A549 (cell line): ENCODE data around the gene ITIH5. TPM values are rescaled to one million over a fixed set of nuclear protein-coding genes. Genes with fewer than 3 reads are reported as not detected.

ENCODE experiments used
- ATAC-seq, 2 experiments: fragments of 200-7000 bp in 1 of 2; fragments of >200 bp in 1 of 2; cut with Nextera tagmentation in 1 of 2; cut with Tn5 transposase in 1 of 2; 3 replicates each; pipeline versions ENCODE4 v1.8.0 to v1.9.1; 2018 to 2020; ENCODE audit warnings: mild to moderate bottlenecking in 1 of 2, moderate library complexity in 1 of 2
- CTCF ChIA-PET: fragments of 300-600 bp; sonication (Branson Sonifier 250); formaldehyde crosslinking; extraction: SDS; loops from one replicate; lab custom pipeline; 2021; ENCODE audit warnings: antibody characterized with exemption, inconsistent platforms; lab: Yijun Ruan, JAX
- POLR2A ChIA-PET: fragments of 350-600 bp; formaldehyde crosslinking; extraction: SDS; loops from one replicate; lab custom pipeline; 2021; ENCODE audit warnings: antibody characterized with exemption, inconsistent platforms; lab: Yijun Ruan, JAX
- DNase-seq, 2 experiments: peaks; one replicate each; pipeline versions ENCODE4 v3.0.0 to v3.0.0-alpha.2; 2011 to 2016; ENCODE audit warnings: low read depth in 1 of 2, low spot score in 1 of 2
- FAIRE-seq: peaks from 2 replicates; lab custom pipeline; 2011; peaks lifted over from hg19 to GRCh38; lab: Jason Lieb, UNC
- H3K27ac ChIP-seq, 2 experiments: fragments of >200 bp; sonication (Bioruptor Twin); formaldehyde crosslinking; 3 replicates each; pipeline ENCODE4 v1.5.1; 2016 to 2017
- H3K4me1 ChIP-seq: fragments of >200 bp; sonication (Bioruptor Twin); formaldehyde crosslinking; 3 replicates; pipeline ENCODE4 v1.6.1; 2016
- H3K4me2 ChIP-seq: fragments of >200 bp; sonication (Bioruptor Twin); formaldehyde crosslinking; 3 replicates; pipeline ENCODE4 v1.6.1; 2016
- H3K4me3 ChIP-seq: fragments of >200 bp; sonication (Bioruptor Twin); formaldehyde crosslinking; 3 replicates; pipeline ENCODE4 v1.5.1; 2016
- H3K9me3 ChIP-seq: fragments of >200 bp; sonication (Bioruptor Twin); formaldehyde crosslinking; 3 replicates; pipeline ENCODE4 v1.6.1; 2016
- CBX8 ChIP-seq: fragments of 200-600 bp; sonication (generic); IDR thresholded peaks from 2 replicates; pipeline ENCODE4 v1.6.1; 2016
- CHD2 ChIP-seq: fragments of 150-350 bp; IDR thresholded peaks from 2 replicates; pipeline ENCODE4 v1.6.1; 2014; ENCODE audit warnings: low read length; ENCODE audit not compliant: partially characterized antibody
- FOSB ChIP-seq: fragments of 250-450 bp; sonication (Bioruptor Pico); IDR thresholded peaks from 2 replicates; pipeline ENCODE4 v1.5.0; 2020; ENCODE audit warnings: mild to moderate bottlenecking, moderate library complexity
- FOSL2 ChIP-seq, 2 experiments: fragments of 450-650 bp in 1 of 2; fragments of >200 bp in 1 of 2; sonication (Bioruptor Twin) in 1 of 2; formaldehyde crosslinking; IDR thresholded peaks; 2 replicates each; pipeline versions ENCODE4 v1.5.0 to v1.6.1; 2016 to 2020; ENCODE audit warnings: mild to moderate bottlenecking in 1 of 2, moderate library complexity in 1 of 2
- GATA3 ChIP-seq: IDR thresholded peaks from 2 replicates; pipeline ENCODE4 v1.6.1; 2012; ENCODE audit warnings: borderline replicate concordance
- HES2 ChIP-seq: fragments of >200 bp; sonication (Bioruptor Twin); formaldehyde crosslinking; IDR thresholded peaks from 2 replicates; pipeline ENCODE4 v1.6.1; 2016
- HOXA7 ChIP-seq: fragments of 250-450 bp; sonication (Bioruptor Pico); IDR thresholded peaks from 2 replicates; pipeline ENCODE4 v1.5.0; 2020; ENCODE audit warnings: mild to moderate bottlenecking, moderate library complexity
- HOXB5 ChIP-seq: fragments of 250-450 bp; sonication (Bioruptor Pico); IDR thresholded peaks from 2 replicates; pipeline ENCODE4 v1.5.0; 2020; ENCODE audit warnings: mild to moderate bottlenecking, moderate library complexity
- KDM1A ChIP-seq: fragments of 200-600 bp; sonication (generic); IDR thresholded peaks from 2 replicates; pipeline ENCODE4 v1.6.1; 2016; ENCODE audit warnings: low read depth, mild to moderate bottlenecking
- NR3C1 ChIP-seq: fragments of >200 bp; sonication (Bioruptor Twin); formaldehyde crosslinking; IDR thresholded peaks from 3 replicates; pipeline ENCODE4 v1.6.1; 2017
- RARB ChIP-seq: fragments of 250-450 bp; sonication (Bioruptor Pico); IDR thresholded peaks from 2 replicates; pipeline ENCODE4 v1.8.0; 2021; ENCODE audit warnings: mild to moderate bottlenecking, moderate library complexity
- RNF2 ChIP-seq: fragments of 200-600 bp; sonication (generic); IDR thresholded peaks from 2 replicates; pipeline ENCODE4 v1.6.1; 2016; ENCODE audit warnings: low read depth, mild to moderate bottlenecking, antibody characterized with exemption, moderate library complexity, borderline replicate concordance
- ZC3H11A ChIP-seq: fragments of 450-650 bp; IDR thresholded peaks from 2 replicates; pipeline ENCODE4 v1.6.1; 2014; ENCODE audit warnings: antibody characterized with exemption, mild to moderate bottlenecking
- ZFP36 ChIP-seq: fragments of 450-650 bp; IDR thresholded peaks from 2 replicates; pipeline ENCODE4 v1.6.1; 2014; ENCODE audit warnings: borderline replicate concordance; ENCODE audit not compliant: partially characterized antibody
- WGBS: methylation state at CpG from one replicate; pipeline ENCODE4 v1.1.6; 2017; ENCODE audit errors: missing lambda C conversion rate; 5-methylcytosine and 5-hydroxymethylcytosine counted together
- polyA plus RNA-seq, 4 experiments: library from polyadenylated mRNA; depleted of rRNA in 3 of 4; stranded (reverse); fragments of >200 nt; fragmentation: RNase III in 1 of 4; extraction: RNeasy Plus Mini Kit Qiagen cat#74134 plus additional on column Dnase treatment in 1 of 4; gene quantifications; 2 replicates in 3 of 4; 3 replicates in 1 of 4; pipeline ENCODE4 v1.2.3, GENCODE V29; 2011 to 2017
- TF ChIP-seq, protein P1 (sequence below): IDR thresholded peaks from 2 replicates; pipeline ENCODE4 v1.6.1; 2012
- TF ChIP-seq, protein P2 (sequence below): fragments of 250-450 bp; sonication (Bioruptor Pico); IDR thresholded peaks from 2 replicates; pipeline ENCODE4 v1.5.0; 2021; ENCODE audit warnings: mild to moderate bottlenecking, moderate library complexity, borderline replicate concordance
- TF ChIP-seq, protein P3 (sequence below): IDR thresholded peaks from 2 replicates; pipeline ENCODE4 v1.6.1; 2012; ENCODE audit warnings: low read depth, borderline replicate concordance
- TF ChIP-seq, protein P4 (sequence below): IDR thresholded peaks from 2 replicates; pipeline ENCODE4 v1.6.1; 2012
- TF ChIP-seq, protein P5 (sequence below): fragments of 200-600 bp; sonication (generic); IDR thresholded peaks from 2 replicates; pipeline ENCODE4 v1.6.1; 2016; ENCODE audit warnings: antibody characterized with exemption, mild to moderate bottlenecking, moderate library complexity

Gene ITIH5
- polyA plus RNA-seq, 2 of the 4 experiments (the other 2 are of a cell fraction) = 0.03 to 0.05 TPM

DNA sequence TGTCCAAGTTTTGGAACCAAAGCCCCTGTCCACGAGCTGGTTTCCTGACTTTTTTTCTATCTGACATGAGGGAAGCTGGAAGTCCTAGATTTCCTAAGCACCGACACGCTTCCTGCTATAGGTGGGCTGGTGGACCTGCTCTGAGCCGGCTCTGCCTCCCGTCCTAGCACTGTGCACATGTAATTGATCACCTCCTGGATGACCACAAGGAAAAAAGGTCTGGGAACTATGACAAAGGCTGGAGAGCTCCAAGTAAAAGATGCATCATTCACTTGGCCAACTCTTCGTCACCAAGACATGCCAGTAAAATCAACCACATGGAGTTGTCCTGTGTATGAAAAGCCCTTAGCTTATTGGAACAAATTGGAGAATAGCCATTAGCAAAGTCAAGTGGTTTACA is 104.8 kb downstream of the ITIH5 start:
- 52% methylated on average over 6 of the region's 6 CpGs for WGBS
- Histone ChIP-seq H3K9me3 (no peaks in the 10 kb centered on the region), H3K4me3 (no peak overlapping the region), H3K27ac (no peak overlapping the region), H3K4me1 (no peaks in the 10 kb centered on the region), H3K4me2 (no peak overlapping the region)
- TF ChIP-seq HES2 = no peak
- TF ChIP-seq KDM1A = no peak
- no peak for TF ChIP-seq CBX8
- TF ChIP-seq, protein P1, sequence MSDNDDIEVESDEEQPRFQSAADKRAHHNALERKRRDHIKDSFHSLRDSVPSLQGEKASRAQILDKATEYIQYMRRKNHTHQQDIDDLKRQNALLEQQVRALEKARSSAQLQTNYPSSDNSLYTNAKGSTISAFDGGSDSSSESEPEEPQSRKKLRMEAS = no peak
- no peak for TF ChIP-seq ZC3H11A
- CTCF ChIA-PET = interaction anchor here (2.6 kb wide), 1 partner anchor 37 kb away, joined by 10 read pairs; no protein-coding TSS in a partner anchor
- POLR2A ChIA-PET = no interaction called here
- FAIRE-seq = no peak
- DNase-seq = no peak
- ATAC-seq = no peak

DNA sequence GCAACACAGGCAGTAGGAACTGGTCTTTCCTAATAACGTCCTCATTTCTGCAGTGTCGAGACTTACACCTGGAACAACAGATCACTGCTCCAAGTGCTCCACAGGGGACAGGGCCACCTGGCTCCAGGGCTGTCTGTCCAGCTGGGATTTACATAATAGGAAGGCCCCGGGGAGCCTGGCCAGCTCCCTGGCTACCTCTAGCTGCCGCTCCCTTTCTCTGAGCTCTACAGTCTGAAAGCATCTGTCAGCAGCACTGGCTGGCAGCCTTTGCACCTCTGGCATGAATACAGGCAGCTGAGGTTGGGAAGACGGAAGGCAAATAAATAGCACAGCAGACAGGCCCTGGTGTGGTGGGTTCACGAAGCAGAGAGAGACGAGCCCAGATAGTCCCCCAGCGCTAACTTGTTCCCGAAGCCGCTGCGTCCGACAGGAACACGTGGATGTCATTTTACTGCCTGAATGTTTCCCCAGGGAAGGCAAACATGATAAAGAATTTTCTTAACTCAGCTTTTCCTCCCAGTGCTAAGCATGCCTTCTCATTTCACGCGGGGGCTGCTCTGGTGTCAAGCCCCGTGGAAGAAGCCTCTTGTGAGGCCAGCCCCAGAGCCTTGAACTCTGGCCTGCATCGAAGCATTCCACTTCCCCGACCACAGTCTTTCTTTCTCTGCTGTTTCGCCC is 105.4 kb downstream of the ITIH5 start:
- ChIA-PET POLR2A (no interaction called here), CTCF (interaction anchor here (0.6 to 2.6 kb wide), 3 partner anchors 36 to 748 kb away, joined by 3 to 10 read pairs (median 3); no protein-coding TSS in a partner anchor)
- DNase-seq (no peak), FAIRE-seq (no peak), ATAC-seq (no peak)
- Histone ChIP-seq H3K27ac (no peak overlapping the region), H3K4me2 (no peak overlapping the region), H3K9me3 (no peaks in the 10 kb centered on the region), H3K4me1 (no peaks in the 10 kb centered on the region), H3K4me3 (no peak overlapping the region)
- TF ChIP-seq, protein P2, sequence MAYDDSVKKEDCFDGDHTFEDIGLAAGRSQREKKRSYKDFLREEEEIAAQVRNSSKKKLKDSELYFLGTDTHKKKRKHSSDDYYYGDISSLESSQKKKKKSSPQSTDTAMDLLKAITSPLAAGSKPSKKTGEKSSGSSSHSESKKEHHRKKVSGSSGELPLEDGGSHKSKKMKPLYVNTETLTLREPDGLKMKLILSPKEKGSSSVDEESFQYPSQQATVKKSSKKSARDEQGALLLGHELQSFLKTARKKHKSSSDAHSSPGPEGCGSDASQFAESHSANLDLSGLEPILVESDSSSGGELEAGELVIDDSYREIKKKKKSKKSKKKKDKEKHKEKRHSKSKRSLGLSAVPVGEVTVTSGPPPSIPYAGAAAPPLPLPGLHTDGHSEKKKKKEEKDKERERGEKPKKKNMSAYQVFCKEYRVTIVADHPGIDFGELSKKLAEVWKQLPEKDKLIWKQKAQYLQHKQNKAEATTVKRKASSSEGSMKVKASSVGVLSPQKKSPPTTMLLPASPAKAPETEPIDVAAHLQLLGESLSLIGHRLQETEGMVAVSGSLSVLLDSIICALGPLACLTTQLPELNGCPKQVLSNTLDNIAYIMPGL (CRISPR knock-in tag) = no peak
- TF ChIP-seq FOSL2 (IDR thresholded peaks at IDR 0.05) (no peak), FOSL2 (CRISPR knock-in tag; IDR thresholded peaks at IDR 0.05) (no peak), NR3C1 (no peak), GATA3 (no peak), FOSB (CRISPR knock-in tag) (no peak), HOXA7 (CRISPR knock-in tag) (no peak), HOXB5 (CRISPR knock-in tag) (no peak), ZFP36 (no peak), CHD2 (no peak), RNF2 (no peak), RARB (CRISPR knock-in tag) (no peak)
- TF ChIP-seq, protein P3, sequence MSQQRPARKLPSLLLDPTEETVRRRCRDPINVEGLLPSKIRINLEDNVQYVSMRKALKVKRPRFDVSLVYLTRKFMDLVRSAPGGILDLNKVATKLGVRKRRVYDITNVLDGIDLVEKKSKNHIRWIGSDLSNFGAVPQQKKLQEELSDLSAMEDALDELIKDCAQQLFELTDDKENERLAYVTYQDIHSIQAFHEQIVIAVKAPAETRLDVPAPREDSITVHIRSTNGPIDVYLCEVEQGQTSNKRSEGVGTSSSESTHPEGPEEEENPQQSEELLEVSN = no peak
- TF ChIP-seq, protein P4, sequence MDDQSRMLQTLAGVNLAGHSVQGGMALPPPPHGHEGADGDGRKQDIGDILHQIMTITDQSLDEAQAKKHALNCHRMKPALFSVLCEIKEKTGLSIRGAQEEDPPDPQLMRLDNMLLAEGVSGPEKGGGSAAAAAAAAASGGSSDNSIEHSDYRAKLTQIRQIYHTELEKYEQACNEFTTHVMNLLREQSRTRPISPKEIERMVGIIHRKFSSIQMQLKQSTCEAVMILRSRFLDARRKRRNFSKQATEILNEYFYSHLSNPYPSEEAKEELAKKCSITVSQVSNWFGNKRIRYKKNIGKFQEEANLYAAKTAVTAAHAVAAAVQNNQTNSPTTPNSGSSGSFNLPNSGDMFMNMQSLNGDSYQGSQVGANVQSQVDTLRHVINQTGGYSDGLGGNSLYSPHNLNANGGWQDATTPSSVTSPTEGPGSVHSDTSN = no peak
- TF ChIP-seq, protein P5, sequence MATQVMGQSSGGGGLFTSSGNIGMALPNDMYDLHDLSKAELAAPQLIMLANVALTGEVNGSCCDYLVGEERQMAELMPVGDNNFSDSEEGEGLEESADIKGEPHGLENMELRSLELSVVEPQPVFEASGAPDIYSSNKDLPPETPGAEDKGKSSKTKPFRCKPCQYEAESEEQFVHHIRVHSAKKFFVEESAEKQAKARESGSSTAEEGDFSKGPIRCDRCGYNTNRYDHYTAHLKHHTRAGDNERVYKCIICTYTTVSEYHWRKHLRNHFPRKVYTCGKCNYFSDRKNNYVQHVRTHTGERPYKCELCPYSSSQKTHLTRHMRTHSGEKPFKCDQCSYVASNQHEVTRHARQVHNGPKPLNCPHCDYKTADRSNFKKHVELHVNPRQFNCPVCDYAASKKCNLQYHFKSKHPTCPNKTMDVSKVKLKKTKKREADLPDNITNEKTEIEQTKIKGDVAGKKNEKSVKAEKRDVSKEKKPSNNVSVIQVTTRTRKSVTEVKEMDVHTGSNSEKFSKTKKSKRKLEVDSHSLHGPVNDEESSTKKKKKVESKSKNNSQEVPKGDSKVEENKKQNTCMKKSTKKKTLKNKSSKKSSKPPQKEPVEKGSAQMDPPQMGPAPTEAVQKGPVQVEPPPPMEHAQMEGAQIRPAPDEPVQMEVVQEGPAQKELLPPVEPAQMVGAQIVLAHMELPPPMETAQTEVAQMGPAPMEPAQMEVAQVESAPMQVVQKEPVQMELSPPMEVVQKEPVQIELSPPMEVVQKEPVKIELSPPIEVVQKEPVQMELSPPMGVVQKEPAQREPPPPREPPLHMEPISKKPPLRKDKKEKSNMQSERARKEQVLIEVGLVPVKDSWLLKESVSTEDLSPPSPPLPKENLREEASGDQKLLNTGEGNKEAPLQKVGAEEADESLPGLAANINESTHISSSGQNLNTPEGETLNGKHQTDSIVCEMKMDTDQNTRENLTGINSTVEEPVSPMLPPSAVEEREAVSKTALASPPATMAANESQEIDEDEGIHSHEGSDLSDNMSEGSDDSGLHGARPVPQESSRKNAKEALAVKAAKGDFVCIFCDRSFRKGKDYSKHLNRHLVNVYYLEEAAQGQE = no peak
- WGBS = 48% methylated on average over 19 of the region's 19 CpGs
